Measurements from ENCODE around the gene DONSON.
"Not testable (repeated sequence)": the region's sequence is repeated elsewhere in the genome, so short reads cannot be mapped to it uniquely, and the experiment has no call there.

Gene DONSON, protein sequence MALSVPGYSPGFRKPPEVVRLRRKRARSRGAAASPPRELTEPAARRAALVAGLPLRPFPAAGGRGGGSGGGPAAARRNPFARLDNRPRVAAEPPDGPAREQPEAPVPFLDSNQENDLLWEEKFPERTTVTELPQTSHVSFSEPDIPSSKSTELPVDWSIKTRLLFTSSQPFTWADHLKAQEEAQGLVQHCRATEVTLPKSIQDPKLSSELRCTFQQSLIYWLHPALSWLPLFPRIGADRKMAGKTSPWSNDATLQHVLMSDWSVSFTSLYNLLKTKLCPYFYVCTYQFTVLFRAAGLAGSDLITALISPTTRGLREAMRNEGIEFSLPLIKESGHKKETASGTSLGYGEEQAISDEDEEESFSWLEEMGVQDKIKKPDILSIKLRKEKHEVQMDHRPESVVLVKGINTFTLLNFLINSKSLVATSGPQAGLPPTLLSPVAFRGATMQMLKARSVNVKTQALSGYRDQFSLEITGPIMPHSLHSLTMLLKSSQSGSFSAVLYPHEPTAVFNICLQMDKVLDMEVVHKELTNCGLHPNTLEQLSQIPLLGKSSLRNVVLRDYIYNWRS
- 5.4 to 16.0 (median 12.7) reads per million in 18 experiments for total RNA-seq

DNA sequence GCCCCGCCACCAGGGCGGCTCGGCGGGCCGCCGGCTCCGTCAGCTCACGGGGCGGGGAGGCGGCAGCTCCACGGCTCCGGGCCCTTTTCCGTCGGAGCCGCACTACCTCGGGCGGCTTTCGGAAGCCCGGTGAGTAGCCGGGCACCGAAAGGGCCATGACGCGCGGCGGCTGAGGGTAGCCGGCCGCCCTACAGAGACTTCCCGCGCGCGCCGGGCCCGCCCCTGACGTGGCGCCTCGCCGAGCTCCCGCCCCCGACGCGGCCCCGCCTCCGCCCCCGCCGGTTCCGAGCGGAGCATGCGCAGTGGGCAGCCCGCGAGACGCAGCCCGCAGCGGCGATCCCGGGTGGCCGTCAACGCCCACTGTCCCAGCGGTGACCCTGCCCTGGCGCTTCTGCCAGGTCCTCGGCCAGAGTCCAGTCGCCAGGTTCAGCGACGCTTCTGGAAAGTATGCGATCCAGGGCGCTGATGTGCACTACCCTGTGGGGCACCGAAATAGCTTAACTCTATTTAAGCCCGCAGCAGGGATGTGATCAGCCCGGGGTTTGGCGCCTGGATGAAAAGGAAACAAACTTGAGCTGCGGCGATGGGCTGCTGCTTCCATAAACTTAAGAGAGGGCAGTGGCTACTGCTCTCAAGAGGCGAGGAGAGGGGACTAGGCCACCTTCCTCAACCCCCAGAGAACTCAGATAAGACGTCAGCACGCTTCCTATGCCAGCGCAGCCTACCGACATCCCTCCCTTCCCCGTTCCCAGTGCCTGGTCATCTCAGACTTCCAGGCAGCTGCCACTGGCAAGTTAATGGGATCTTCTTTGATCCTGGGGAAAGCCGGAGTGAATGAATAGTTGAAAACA lies at the start of gene DONSON:
DONSON (minus strand) TSS at position 200 of the 851 bp plus-strand sequence; CDS start at position 157, 43 bp downstream.
- peak; percentile 88 to 92 for DNase-seq

DNA sequence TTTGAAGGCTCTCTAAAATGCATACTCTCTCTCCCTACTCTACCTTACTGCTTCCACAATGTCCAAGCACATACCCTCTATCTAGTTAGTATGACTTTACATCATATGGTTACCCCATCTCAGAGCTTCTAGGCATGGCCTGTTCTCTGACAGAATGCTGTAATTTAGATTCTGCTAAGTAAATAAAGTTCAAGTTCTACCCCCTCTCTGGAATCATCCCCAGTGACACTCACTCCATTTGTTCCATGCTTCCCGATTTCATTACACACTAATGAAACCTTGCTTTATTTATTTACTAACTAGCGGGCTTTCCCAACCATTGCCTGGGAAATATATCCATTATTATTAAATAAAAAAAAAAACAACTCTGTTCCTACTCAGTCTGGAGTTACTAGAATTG lies 45.8 kb upstream of the DONSON start:
- no peak for DNase-seq

DNA sequence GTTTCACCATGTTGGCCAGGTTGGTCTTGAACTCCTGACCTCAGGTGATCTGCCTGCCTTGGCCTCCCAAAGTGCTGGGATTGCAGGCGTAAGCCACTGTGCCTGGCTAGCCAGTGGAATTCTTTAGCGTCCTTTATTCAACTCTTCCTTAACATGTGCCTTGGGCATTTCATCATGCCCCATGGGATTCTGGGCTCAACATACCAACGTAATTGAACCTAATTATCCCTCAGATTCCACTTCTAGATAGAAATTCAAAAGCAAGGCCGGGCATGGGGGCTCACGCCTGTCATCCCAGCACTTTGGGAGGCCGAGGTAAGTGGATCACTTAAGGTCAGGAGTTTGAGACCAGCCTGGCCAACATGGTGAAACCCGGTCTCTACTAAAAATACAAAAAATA lies 37.7 kb upstream of the DONSON start:
- DNase-seq: not testable (repeated sequence)

DNA sequence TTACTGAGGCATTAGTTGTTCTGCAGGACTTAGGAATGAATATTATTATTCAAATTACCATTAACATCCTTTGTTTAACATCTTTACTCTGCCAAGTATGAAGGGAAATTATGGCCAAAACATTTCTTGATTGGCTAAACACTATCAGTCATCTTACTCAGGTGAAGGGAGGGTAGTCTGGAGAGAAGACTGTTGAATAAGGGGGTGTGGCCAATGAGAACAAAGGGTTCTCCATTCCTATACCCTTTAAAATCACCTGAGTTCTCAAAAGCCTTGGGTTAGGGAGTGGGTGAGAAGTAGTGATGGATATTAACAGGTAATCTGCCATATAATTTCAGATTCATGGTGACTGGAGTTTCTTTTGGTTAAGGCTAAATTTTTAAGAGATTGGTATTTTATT lies 33.8 kb upstream of the DONSON start:
- no peak for DNase-seq

DNA sequence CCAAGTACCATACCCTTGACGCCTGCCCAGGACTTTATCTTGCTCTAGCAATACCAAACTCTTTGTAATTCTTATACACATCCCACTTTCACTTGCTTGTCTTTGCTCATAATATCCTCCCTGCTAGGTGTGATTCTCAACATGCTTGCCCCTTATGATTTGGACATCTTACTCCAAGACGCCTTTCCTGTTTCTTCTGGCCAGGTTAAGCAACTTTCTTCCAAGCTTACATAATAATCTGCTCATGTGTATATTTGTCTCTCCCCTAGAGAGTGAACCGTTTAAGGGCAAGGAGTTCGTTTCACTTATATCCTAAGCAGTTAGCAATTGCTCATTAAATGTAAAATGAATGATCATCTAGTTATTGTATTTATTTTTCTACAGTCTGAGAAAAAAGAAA lies 31.2 kb upstream of the DONSON start:
- peak; percentile 21 to 67 for DNase-seq

DNA sequence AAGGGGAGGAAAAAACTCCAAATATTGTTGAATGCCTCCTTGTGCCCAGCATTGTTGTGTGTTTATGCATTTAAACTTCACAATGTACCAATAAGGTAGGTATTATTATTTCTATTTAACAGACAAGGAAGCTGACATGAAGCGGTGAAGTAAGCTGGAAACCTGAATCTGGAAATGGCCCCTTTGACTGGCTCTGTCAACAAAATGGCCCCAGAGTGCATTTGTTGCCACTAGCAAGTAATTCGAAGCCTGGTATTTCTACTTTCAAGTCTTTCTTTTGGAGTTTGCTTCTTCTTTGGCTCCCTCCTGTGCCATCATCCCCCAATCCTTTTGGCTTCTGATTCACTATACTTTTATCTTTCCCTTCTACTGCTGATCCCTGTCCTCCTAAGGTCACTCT lies 29.9 kb upstream of the DONSON start:
- DNase-seq: no peak

DNA sequence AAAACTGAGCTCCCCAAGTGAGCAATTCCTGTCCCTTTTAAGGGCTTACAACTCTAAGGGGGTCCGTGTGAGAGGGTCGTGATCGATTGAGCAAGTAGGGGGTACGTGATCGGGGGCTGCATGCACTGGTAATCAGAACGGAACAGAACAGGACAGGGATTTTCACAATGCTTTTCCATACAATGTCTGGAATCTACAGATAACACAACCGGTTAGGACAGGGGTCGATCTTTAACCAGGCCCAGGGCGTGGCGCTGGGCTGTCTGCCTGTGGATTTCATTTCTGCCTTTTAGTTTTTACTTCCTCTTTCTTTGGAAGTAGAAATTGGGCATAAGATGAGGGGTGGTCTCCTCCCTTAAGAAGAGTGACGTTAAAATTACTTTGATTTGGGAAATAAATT lies 29.1 kb upstream of the DONSON start:
- not testable (repeated sequence) for DNase-seq

DNA sequence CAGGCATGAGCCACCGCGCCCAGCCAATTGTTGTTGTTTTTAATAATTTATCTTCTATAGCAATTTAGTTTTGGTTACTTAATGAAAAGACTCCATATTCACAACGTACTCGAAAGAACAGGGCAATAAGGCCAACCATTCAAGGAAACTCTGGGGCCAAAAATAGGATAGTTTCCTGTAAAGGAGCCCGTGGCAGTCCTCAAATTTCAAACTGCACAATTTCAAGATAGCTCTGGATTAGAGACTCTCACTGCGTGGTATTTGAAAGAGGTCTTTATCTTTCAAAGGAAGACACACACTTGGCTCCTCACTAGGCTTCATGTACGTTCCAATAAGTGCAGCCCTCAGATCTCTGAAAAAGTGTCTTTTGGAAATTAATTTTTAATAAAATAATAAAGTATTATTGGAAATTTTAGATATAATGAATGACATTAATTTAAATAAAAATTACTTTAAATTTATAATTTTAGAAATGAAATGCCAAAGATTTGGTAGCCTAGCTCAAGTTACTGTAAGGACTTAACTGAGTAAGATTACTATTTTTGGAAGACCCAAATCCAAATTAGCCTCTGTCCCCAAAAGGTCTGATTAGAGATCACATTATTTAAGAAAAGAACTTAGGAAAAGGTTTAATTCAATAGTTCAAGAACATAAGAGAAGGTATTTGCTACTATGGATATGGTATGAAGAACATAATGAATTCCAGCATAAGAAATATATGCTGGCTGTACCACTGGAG lies 22.7 kb upstream of the DONSON start:
- no peak for DNase-seq

DNA sequence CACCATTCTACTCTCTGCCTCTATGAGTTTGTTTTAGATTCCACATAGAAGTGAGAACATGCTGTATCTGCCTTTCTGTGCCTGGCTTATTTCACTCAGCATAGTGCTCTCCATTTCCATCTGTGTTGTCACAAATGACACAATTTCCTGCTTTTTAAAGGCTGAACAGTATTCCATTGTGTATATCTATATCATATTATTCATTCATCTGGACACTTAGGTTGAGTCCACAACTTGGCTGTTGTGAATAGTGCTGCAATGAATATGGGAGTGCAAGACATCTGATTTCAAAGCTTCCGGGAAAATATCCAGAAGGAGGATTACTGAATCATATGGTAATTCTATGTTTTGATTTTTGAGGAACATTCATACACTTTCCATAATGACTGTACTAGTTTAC lies 20.1 kb upstream of the DONSON start:
- DNase-seq: no peak

DNA sequence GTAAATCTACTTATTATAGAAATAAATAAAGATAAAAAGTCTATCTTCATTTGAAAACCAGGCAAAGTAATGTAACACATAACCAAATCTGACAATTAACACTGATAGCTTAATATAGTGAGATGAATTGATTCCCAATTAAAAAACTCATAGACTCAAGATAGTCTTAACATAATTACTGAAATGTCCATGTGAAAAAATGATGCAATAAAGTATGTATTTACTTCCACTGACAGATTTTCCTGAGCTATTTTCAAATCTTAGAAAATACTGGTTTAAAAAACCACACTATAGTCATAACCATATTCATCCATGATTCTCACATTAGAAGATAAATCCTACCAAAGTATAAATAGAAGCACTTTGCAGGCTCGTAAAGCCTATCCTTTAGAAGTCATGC lies 9.6 kb upstream of the DONSON start:
- no peak for DNase-seq

DNA sequence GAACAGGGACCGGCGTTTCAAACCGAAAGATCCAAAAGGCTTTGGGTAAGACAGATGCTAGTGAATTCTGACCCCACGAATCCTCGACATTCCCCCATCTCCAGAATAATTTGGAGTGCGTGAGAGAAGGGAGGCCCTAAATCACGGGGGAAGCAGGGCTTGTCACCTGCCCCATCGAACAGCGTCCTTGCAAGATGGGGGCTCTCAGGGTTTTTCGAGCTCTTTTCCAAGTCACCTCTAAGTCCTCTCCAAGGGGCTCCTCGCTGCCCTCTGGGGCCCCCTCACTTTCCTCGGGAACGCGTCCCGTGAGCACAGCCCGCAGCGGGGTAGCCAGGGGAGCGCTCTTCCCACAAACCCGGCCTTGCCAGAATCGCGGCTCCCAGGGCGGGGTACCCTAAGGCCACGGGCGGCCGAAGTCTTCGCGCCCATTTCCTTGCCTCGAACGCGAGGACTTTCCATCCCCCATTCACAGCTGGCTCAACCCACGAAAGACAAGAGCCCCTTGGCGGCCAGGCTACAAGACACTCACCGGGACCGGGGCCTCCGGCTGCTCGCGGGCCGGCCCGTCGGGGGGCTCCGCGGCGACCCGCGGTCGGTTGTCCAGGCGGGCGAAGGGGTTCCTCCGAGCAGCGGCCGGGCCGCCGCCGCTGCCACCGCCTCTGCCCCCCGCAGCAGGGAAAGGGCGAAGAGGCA lies 546 bp downstream of the DONSON start:
- peak; percentile 13 to 15 for DNase-seq

DNA sequence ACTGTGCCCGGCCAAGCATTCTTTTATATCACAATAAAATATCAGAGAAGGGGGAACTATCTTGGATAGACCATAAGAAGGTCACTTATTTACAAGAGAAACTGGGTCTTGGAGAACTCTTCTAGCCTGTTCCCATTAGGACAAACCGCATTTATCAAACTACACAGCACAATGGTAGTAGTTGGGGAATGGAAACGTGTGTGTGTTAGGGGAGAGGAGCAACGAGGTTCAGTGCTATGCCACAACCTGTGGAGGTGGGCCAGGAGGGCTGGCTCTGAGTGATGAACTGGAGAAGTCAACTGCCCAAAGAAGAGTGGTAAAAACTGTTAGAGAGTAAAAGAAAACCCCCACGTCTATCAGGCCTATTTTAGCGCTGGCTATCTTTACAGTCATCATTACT lies 1.6 kb downstream of the DONSON start:
- DNase-seq: no peak

DNA sequence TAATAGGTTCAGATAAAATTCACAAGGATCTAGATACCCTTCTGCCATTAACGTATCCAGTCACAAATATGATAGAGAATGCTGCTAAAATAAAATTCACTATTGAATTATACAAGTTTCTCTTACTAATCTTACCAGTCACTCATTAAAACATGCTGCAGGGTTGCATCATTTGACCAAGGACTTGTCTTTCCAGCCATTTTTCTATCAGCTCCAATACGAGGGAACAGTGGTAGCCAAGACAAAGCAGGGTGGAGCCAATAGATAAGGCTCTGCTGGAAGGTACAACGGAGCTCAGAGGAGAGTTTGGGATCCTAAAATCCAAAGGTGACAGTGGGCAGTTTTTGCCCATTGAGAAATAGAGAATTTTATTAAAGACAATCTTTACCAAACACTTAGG lies 4.0 kb downstream of the DONSON start:
- no peak for DNase-seq

DNA sequence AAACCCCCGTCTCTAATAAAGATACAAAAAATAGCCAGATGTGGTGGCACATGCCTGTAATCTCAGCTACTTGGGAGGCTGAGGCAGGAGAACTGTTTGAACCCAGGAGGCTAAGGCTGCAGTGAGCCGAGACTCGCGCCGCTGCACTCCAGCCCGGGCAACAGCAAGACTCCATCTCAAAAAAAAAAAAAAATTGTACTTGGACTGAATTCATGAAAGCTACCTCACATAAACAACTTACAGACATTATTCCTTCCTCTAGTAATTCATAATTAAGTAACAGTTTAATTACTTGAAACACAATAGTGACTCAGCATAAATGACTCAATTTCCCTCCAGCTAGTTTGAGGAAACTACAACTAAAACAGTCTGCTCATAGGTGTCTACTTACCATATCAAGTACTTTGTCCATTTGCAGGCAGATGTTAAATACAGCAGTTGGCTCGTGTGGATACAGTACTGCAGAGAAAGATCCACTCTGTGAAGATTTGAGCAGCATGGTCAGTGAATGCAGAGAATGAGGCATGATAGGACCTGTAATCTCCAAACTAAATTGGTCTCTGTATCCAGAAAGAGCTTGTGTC lies 9.4 kb downstream of the DONSON start:
- DNase-seq: peak in 1 of 2 donors; percentile 24

DNA sequence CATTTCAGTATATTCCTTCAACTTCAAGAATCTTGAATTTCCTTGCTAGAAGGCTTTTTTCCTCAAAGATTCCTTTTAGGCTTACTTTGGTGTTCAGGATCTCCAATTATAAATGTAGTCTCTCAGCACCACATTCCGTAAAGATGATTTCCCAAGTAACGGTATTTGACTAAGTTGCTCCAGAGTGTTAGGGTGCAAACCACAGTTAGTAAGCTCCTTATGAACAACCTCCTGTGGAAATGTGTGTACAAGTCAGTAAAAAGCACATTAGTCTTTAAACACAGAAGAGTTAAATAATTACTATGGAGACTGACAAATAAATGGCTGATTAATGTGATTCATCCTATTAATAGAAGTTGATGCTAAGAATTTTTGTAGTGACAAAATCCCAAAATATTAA lies 10.3 kb downstream of the DONSON start:
- no peak for DNase-seq

DNA sequence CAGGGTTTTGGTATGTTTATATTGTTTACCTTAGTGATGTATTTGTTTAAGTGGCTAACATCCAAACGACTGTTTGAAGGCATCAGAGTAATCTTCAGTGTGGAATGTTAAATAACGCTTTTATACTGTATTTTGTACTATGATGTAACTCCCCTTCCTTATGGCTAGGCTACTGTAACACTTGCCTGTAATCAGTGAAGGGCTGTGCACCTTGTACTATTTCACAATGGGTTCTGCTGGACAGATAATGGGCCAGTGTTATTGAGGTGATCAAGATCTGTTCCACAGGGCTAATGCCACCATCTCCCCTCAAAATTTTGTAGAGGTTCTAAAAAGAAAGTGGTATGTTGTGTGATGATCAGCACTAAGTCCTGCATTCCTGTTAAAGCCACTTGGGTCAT lies 11.7 kb downstream of the DONSON start:
- DNase-seq: not testable (repeated sequence)

DNA sequence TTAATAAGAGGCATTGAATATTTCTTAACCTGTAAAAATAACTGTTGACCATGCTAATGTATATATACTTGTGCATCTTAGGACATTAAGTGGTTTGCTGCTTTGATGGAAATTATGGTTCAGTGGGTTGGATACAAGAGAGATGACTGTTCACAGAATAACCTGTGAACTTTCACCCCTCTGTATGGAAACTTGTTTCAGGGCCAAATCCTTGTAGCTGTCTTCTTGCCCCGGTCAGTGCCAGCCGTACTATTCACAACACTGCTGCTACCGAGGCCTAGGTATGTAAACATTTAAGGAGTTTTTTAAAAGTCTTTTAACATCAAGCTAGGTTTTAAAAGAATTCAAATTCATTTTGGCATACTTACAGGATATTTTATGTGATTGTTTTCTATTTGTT lies 16.1 kb downstream of the DONSON start:
- no peak for DNase-seq

DNA sequence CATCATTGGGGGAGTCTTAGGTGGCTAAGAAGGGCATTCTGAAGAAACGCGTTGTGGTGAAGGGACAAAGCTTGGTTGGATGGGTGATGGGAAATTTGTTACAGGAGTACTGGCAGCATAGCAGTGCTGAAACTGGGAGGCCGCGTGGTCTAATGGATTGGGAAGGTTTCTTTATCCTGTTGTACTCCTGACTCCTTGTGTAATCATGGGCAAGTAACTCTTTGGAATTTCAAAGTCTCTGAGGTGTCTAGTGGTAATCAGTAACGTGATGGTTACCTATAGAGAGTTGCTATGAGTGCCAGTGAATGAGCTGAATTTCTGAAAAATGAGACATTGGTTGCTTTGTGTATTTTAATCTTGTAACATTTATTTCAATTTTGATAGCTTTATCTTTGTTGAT lies 18.5 kb downstream of the DONSON start:
- DNase-seq: no peak

DNA sequence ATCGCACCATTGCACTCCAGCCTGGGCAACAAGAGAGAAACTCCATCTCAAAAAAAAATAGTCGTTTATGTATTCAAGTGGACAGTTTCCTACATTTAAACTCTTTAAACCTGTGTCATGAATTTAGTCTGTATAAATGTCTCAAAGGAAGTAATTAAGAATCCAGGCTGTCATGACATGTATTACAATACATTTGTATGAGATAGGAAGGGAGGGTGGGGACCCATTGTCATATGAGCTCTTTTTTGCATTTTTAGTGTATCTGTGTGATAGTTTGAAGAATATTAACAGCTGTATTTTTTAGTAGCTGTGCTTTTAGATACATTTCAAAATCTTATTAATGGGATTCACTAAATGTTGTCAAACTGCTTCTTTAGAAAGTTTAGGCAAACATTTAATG lies 20.0 kb downstream of the DONSON start:
- DNase-seq: no peak

DNA sequence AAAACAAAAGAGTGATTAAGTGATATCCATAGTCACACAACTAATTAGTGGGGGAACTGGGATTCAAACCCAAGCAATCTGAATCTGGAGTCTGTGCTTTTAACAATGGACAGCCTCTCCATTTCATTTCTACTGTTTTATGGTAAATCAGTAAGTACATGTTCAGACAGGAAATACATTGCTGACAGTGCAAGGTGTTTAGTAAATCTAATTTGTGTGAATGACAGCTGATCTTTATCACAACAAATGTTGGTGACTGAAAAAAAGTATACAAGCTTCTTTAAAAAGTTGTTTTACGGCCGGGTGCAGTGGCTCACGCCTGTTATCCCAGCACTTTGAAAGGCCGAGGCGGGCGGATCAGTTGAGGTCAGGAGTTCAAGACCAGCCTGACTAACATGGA lies 20.6 kb downstream of the DONSON start:
- no peak for DNase-seq

DNA sequence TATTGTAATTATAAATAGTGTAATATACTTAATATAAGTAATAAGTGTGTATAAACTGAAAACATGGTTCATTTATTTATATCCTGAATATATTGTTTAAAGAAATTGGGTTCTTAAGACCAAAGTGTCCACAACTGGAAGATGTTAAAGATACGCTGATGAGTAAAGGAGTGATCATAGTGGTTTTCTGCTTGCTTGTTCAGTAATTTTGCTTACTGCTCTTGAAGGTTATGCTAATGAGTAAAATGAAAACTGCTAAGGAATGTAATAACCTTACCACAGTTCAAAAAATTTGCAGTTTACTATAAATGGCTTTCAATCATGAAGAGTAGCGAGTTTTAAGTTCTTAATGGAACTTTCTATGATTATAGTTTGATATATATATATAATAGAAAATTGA lies 22.0 kb downstream of the DONSON start:
- no peak for DNase-seq

DNA sequence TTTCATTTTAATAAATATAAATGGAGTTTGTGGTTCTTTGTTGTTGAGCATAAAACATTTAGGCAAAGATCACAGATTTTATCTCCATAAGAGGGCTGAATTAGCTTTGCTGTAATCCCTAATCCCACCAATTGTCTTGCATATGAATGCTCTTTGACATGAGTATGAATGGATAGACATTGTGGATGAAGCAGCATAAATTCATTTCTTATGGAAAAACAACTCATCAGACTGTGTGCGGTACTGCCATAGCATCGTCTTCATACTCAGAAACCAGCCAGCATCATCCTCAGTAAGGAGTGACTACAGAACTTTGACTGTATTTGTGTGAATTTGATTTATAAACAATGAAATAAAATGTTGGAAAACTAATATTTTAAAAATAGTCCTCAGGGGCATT lies 26.1 kb downstream of the DONSON start:
- no peak for DNase-seq
